HG02981 (cell line): ENCODE data around the gene PTPN4.

Experiments used
- ATAC-seq: cut with Tn5 transposase; IDR thresholded peaks from one replicate; pipeline ENCODE4 v1.9.1; 2021; ENCODE audit warnings: mild to moderate bottlenecking, moderate library complexity; ENCODE audit not compliant: unreplicated experiment

Gene PTPN4

DNA sequence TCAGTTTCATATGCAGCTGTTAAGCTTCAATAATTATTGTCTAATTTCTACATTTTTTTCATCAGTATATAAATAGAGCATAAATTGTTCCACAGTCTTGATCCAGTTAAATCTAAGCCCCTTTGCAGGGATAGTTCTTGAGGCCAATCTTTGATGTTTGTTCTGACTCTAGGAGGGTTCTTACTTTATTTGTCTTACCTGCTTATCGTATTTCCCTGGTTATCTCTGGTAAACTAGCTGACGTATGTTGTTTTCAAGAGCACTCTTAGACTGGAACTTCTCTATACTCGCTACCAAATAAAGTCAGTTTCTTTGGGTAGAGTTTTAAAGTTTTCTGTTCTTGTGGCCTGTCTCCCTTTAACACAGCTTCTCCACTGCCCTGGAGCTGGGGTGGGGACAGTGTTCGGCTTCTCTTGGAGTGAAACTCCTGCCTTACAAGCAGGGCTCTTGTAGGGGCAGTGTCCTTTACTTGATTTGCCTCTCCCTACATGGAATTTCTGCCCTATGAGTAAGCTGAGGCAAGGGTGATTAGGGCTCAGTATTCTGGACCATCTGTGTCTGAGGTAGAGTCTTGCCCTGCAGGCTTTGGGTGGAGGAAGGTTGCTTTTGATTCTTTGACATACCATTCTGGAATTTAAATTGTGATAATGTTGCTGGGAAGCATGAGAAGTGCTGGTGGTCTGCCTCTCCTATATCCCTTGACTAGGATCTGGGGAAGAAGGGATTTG, 90.3 kb downstream of the PTPN4 start:
- ATAC-seq: no peak

DNA sequence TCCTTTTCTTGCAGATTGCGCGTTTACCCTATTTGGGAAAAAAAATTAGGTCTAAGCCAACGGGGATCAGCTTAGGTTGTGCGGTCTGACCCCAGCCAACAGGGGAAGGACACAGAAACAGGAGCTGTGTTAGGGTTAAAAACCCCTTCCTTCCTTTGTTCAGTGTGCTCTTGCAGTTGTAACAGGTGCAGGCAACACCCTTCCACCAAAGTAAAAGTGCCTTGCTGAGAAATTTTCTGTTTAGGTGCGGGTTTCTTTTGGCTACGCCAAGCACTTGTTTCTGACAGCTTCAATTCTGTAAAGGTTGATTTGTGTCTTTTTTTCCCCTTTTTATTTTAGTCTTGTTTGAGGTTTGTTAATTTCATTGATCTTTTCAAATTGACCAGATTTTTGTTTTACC, 92.5 kb downstream of the PTPN4 start:
- no peak for ATAC-seq

DNA sequence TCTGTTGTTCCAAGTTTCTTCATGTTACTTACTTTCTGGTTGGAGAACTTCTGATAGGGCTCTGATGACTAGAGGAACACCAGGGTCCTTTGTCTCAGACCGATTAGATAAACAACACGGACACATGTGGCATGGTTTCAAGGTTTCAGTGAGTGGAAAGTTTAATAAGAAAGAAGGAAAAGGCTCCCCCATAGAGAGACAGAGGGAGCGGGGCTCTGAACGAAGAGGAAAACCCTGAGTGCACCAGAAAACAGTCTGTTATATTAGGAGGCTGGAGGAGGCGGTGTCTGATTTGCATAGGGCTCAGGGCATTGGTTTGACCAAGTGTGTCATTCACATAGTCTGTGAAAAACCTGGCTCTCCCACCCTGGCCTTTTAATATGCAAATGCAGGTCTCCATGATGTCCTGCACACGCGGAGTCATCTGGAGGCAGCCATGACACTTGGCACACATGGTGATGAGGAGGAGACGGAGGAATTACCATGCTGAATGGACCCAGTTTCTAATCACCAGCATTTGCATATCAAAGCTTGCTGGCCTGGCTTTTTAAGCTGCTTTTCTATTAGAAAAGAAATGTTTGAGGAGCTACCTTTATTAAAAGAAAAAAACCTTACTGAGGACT, 94.2 kb downstream of the PTPN4 start:
- ATAC-seq: no peak

DNA sequence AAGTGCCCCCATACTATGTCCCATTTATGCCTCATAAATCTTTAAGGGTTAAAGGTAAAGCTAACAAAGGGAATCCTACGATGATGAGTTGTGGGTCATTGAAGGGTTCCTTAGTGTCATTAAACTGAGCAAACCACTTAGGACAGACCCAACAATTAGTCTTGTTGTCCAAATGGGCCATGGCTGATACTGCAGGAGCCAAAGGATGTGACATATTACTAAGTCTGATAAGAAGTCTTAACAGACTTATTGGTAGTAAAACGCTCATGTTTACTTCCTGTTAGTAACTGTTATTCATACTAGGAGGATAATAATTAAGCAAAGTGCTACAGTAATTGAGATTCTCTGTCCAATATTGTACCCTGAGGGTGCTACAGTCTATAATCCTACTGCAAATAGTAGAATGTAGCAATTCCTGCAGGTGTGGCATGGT, 96.8 kb downstream of the PTPN4 start:
- no peak for ATAC-seq

DNA sequence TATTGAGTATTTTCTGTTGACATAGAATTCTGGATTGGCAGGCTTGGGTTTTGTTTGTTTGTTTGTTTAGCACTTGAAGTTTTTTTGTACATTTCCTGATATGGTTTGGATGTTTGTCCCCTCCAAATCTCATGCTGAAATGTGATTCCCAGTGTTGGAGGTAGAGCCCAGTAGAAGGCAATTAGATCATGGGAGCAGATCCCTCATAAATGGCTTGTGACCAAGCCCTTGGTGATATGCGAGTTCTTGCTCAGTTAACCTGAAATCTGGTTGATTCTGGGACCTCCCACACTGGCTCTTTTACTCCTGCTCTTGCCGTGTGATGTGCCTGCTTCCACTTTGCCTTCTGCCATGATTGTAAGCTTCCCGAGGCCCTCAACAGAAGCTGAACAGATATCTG, 98.0 kb downstream of the PTPN4 start:
- no peak for ATAC-seq

DNA sequence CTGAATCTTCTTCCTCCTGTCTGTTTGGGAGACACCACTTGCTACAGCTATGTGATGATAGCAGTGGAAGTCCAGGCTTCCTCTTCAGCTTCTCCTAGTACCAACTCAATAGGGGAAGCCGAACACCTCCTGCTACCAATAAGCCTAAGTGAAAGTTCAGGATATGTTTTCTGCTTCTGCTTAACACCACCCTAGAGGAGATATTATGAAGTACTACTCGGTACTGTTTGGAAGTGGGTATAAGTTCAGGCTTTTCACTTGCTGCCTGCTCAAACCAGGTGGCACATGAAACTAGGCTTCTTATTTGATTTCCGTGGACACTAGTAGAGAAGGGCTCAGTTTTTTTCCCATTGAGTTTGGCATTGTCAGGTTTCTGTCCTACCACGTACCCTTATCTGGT, 99.8 kb downstream of the PTPN4 start:
- ATAC-seq: no peak

DNA sequence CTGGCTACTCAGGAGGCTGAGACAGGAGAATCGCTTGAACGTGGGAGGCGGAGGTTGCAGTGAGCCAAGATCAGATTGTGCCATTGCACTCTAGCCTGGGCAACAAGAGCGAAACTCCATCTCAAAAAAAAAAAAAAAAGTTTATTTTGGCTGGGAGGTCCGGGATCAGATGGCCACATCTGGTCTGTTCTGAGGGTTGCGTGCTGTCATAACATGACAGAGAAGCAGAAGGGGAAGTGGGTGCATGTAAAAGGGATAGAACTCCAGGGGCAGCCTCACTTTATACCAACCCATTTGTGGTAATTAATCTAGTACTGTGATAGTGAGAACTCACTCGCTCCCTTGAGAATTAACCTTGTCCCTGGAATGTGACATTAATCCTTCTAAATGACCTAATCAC, 101.2 kb downstream of the PTPN4 start:
- no peak for ATAC-seq

DNA sequence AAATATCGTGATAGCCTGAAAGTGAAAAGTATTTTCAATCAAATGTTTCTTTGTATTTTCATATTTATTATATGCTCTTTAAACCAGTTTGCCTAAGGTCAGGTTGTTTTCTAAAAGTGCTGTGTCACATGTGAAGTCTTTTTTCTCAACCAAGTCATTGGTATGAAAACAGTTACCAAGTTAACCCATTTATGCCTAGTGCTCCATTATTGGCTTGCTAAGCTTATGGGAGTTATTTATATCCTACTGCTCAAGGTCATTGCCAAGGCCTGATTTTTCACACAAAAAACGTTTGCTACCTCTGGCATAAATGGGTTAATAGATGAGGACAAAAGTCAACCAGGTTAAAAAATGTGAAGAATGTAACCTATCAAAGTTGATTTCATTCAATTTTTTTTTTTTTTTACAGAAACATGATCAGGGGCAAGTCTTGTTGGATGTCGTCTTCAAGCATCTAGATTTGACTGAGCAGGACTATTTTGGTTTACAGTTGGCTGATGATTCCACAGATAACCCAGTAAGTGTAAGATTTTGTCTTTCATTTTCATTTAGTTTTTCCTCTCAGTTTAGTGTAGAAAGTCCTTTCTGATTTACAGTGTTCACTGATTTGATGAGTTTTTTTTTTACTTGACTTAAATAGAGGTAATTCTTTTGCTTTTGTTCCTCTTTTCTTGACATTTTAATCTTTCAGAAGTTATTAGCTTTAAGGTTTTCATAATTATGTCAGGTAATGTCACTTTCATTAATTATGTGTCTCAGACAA, 102.6 kb downstream of the PTPN4 start:
- ATAC-seq: peak; percentile 80

DNA sequence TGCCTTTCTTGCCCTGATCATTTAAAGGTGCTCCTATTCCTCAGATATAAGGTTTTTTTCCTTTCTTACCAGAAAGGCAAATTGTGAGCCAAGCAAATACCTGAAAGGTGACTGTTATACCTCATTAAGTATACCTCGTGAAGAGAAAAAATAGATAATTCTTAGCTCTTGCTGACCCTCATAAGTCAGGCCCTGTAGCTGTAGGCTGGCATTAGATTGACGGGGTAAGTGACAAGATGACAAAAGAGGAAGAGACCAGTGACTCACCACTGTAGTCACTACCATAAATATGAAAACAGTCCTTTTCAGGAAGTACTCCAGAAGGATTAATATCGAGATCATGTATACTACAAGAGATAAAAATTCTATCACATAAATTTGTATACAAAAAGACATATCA, 104.6 kb downstream of the PTPN4 start:
- no peak for ATAC-seq

DNA sequence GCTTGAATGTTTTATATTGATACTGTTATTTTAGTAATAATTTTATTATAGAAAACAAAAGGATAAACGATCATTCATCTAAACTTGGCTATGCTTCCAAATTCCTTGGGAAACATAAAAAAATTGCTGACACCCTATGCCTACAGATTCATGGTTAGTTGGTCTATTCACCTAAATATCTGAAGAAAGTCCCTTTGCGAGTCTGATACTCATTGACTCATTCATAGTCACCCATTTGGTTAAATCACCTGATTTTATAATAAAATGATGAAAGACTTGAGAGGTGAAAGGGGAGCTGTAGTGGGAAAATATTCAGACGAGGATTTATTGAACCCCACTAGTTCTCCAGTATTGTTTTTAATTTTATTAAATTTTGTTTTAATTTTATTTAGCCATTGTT, 112.0 kb downstream of the PTPN4 start:
- no peak for ATAC-seq

DNA sequence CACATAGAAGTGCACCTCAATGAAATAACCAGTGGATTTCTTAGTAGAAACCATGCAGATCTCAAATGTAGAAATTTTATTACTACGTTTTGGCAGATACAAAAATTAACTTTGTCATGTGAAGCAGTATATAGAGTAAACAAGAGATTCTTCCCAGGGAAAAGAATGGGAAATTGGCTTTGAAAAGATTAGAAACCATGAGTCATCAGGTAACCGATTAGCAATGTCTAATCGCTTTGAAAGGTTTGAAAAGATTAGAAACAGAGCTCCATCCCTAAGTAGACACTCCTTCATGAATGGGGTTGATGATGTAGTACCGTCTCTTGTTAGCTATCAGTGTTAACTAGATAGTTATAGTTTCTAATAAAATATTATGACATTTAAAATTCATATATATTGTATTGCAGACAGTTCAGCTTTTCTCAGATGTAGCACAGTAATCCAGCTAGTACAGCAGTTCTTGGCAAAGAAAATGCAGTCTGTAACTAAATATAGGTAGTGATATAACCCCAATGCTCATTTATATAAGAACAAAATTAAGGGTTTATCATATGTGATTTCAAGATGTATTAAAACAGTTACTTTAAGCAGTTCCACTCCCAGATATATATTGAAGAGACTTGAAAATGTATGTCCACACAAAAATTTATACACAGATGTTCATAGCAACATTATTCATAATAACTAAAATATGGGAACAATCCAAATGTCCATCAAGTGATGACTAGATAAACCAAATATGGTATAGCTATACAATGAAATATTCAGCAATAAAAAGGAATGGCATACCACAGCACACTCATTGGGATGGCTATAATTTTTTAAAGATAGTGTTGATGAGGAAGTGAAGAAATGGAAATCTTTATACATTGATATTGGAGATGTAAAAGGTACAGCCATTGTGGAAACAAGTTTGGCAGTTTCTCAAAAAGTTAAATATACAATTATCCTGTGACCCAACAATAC, 113.9 kb downstream of the PTPN4 start:
- no peak for ATAC-seq

DNA sequence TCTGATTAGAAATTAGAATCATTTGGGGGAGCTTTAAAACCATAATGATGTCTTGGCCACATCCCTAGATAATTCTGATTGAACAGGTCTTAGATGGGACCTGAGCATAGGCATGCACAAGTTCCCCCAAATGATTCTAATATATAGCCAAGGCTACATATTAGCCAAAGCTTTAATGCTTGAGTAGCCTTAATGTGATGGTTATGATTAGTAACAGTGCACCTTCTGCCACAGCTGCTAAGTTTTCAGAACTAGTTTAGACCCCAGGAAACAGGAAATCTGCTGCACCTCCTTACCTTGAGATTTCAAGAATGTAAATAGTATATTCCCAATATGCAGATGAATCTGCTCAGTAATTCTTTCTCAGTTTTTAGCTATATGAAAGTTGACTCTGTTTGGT, 119.8 kb downstream of the PTPN4 start:
- ATAC-seq: peak; percentile 77

DNA sequence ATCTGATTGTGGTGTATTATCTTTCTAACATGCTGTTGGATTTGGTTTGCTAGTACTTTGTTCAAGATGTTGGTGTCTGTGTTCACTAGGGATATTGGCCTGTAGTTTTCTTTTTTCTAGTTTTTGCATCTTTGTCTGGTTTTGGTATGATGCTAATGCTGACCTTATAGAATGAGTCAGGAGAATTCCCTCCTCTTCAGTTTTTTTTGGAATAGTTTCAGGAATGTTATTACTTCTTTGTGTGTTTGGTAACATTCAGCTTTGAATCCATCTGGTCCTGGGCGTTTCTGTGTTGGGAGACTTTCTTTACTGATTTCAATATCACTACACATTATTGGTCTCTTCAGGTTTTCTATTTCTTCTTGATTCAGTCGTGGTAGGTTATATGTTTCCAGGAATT, 129.0 kb downstream of the PTPN4 start:
- ATAC-seq: no peak

DNA sequence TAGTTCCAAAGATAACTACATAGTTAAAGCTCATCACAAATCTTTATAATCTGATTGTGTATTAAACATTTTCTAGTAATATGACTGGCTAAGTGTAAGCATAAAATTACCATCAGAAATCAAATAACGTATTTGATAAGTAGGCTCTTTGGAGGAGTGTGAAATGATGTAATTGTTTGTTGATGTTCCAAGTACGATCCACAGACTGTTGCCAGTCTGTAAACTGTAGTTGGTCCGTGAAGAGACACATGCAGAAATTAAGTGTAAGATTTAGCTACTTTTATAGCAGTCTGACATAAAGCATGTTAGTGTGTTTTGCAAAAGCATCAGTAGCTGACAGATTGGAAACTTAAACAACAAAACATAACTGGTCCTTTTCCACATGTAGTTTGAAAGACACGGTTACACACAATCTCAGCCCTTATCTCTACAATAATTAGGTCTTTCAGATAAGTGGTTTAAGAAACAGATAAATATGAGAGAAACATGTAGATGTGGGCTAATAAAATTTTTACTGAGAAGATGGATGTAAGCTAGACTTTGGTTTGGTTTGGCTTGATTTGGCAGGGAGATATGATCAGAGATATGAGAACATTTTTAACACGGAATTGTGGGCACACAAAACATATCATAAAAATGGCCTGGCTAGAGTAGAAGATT, 138.1 kb downstream of the PTPN4 start:
- no peak for ATAC-seq

DNA sequence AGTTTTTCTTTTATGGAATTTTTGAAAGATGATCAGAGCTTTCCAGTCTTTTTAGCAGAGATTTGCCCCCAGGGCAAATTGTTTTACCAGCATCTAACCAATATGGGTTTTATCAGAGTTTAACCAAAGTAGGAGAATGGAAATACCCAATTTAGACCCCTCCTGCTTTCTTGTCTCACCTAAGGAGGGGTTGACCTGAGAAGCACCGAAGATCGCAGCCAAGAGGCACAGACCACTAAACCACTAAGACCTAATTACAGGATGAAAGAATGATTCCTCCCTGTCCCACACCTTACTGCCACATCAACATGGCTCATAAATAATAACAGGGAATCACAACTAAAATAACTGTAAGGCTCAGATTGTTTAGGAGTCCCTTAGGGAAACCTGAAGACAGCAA, 141.3 kb downstream of the PTPN4 start:
- ATAC-seq: no peak

DNA sequence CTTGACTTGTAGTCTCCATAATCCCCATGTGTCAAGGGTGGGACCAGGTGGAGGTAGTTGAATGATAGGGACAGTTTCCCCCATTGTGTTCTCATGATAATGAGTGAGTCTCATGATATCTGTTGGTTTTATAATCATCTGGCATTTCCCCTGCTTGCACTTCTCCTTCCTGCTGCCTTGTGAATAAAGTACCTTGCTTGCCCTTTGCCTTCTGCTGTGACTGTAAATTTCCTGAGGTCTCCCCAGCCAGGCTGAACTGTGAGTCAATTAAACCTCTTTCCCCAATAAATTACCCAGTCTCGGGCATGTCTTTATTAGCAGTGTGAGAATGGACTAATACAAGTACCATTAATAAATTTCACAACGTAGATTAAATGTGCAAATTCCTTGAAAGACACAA, 150.8 kb downstream of the PTPN4 start:
- ATAC-seq: no peak

DNA sequence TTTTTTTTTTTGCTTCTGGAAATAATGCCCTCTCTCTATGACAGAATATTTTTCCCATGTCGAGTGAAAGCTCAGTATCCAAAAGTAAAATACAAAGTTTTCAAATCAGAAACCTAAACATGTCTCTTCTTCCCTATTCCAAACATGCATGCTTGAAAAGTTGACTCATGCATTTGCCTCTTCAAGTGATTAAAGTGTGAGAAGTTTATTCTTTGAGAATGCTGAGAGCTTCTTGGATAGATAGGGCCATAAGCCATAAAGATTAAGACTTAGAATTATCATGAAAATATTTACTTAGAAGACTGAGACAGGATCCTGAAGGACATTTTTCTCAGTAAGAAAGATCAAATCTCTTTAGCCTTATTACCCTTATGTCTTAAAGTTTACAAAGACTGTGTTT, 154.5 kb downstream of the PTPN4 start:
- ATAC-seq: no peak

DNA sequence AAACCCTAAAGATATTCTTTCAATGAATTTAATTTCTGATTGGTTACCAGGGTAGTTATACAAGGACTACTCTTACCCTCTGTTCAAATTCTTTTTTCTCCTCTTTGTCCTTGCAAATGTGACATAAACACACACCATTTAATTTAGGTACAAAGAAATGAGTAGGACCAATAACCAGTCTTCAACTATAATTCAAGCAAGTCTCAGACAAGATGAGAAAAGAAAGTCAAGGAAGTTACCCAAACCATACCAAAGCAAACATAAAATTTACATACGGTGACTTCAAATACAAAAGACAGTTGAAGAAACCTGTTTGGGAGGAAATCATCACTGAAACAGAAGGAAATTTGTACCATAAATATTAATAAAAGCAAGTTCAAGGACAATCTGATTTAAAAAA, 162.1 kb downstream of the PTPN4 start:
- no peak for ATAC-seq

DNA sequence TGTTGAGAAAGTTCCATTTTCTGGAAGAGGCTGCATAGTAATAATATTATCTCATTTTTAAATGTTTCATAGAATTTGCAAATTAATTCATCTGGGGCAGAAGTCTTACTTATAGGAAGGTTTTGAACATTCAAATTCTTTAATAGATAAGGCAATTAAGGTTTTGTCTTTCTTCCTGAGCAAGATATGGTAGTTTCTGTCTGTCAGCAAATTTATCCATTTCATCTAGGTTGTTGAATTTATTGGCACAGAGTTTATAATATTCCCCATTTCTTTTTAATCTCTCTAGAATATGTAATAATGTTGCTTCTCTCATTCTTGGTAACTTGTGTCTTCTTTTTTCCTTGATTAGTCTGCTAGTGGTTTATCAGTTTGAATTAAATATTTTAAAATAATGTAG, 163.0 kb downstream of the PTPN4 start:
- no peak for ATAC-seq

DNA sequence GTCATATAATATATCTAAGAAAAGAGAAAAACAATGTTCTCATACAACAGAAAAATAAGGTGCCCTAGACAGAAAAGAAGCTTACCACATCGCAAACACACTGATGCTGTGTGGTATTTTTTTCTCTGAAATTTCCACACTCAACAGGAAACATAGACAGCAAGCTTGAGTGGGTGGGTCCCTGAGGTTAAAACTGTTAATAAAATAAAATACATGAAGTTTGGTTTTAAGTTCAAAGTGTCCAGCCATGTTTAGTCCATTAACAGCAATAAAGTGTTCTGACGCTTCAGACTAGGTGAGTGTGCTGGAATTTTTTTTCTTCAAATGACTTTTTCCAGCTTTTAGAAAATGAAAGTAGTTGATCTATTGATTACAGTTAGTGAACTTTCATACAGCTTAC, 169.8 kb downstream of the PTPN4 start:
- no peak for ATAC-seq
